ENCODE measurements around the gene CADM1.

GRCh38 chr11:115550291-115551059, 46.3 kb upstream of the CADM1 start:
- TF ChIP-seq POLR2A (IDR thresholded peaks at IDR 0.05) = no peak
- TF ChIP-seq CTCF (IDR thresholded peaks at IDR 0.05) = no peak
- TF ChIP-seq POLR2AphosphoS5 (IDR thresholded peaks at IDR 0.05) = no peak

Data from prostate gland (tissue), 2 donors.